22Rv1 (cell line): ENCODE measurements around the gene DGKB.

Experiments
- CTCF ChIP-seq: fragments of 450-650 bp; IDR thresholded peaks from 2 replicates; pipeline ENCODE4 v1.5.1; 2017; ENCODE audit warnings: mild to moderate bottlenecking
- ZFX ChIP-seq: fragments of 450-650 bp; IDR thresholded peaks from 2 replicates; pipeline ENCODE4 v1.6.1; 2017; ENCODE audit warnings: antibody characterized with exemption, borderline replicate concordance

GRCh38 chr7:14144109-14144508, 758.4 kb downstream of the DGKB start:
- TF ChIP-seq CTCF = no peak
- no peak for TF ChIP-seq ZFX
